Gastrocnemius medialis (tissue), 4 donors: ENCODE results near the gene TTR. TPM values are rescaled to one million over a fixed set of nuclear protein-coding genes. Genes with fewer than 3 reads are reported as not detected.

Source experiments
- ATAC-seq, 2 donors: fragments of 150-250 bp; one replicate each; pipeline ENCODE4 v1.9.1; 2016
- DNase-seq, 2 donors: peaks; one replicate each; pipeline ENCODE4 v3.0.0-alpha.2; 2019
- H3K27ac ChIP-seq, 4 donors: fragments of 200-600 bp; sonication (generic); 1 replicate in 1 of 4; 2 replicates in 3 of 4; pipeline ENCODE4 v1.5.1; 2016 to 2018; ENCODE audit warnings: mild to moderate bottlenecking in 2 of 4, moderate library complexity in 1 of 4
- H3K27me3 ChIP-seq, 3 donors: fragments of 200-600 bp; sonication (generic) in 2 of 3; 1 replicate in 1 of 3; 2 replicates in 2 of 3; pipeline versions ENCODE4 v1.5.1 to v1.6.0; 2016 to 2019; ENCODE audit warnings: mild to moderate bottlenecking in 1 of 3, moderate library complexity in 1 of 3
- H3K36me3 ChIP-seq, 2 donors: fragments of 200-600 bp; sonication (generic) in 1 of 2; one replicate each; pipeline ENCODE4 v1.5.1; 2017 to 2018
- H3K4me1 ChIP-seq, 2 donors: fragments of 200-600 bp; sonication (generic) in 1 of 2; one replicate each; pipeline ENCODE4 v1.5.1; 2016 to 2017; ENCODE audit warnings: mild to moderate bottlenecking in 2 of 2
- H3K4me3 ChIP-seq, 4 donors: fragments of 200-600 bp; sonication (generic) in 3 of 4; 1 replicate in 1 of 4; 2 replicates in 3 of 4; pipeline ENCODE4 v1.5.1; 2016 to 2019; ENCODE audit warnings: mild to moderate bottlenecking in 2 of 4
- H3K9me3 ChIP-seq, 3 donors: fragments of 200-600 bp; sonication (generic) in 2 of 3; 1 replicate in 1 of 3; 2 replicates in 2 of 3; pipeline ENCODE4 v1.5.1; 2016 to 2019
- POLR2A ChIP-seq, 2 donors: fragments of 450-650 bp; IDR thresholded peaks; one replicate each; pipeline ENCODE4 v1.6.1; 2017; ENCODE audit warnings: antibody characterized with exemption in 2 of 2, mild to moderate bottlenecking in 2 of 2, moderate library complexity in 2 of 2
- in situ Hi-C, 4 donors: fragments of 200-750 bp; cut with MboI; loops; one replicate each; pipeline versions ENCODE4 v1.15.0 to v1.8.0; 2017; ENCODE audit warnings: low sequenced_read_pairs in 4 of 4
- intact Hi-C: fragments of 100-400 bp; cut with DNase I; formaldehyde crosslinking; loops from one replicate; pipeline ENCODE4 v1.15.1; 2023; ENCODE audit warnings: low total_unique reads
- total RNA-seq, 4 donors: library from RNA; depleted of rRNA; stranded (reverse); fragments of >200 nt; gene quantifications; one replicate each; pipeline versions ENCODE4 v1.1.0 to v1.2.3, GENCODE V29; 2016
- TF ChIP-seq, protein P1 (sequence below), 5 experiments: fragments of 450-650 bp in 3 of 5; fragments of 200-600 bp in 2 of 5; sonication (generic) in 2 of 5; IDR thresholded peaks in 4 of 5; conservative IDR thresholded peaks in 1 of 5; 1 replicate in 4 of 5; 2 replicates in 1 of 5; pipeline ENCODE4 v1.5.1; 2016 to 2019; ENCODE audit warnings: antibody characterized with exemption in 5 of 5, mild to moderate bottlenecking in 3 of 5, moderate library complexity in 3 of 5

The TTR gene
- total RNA-seq, 4 donors from 2014 or later: 1.4 to 4.4 TPM; not detected in 2

DNA sequence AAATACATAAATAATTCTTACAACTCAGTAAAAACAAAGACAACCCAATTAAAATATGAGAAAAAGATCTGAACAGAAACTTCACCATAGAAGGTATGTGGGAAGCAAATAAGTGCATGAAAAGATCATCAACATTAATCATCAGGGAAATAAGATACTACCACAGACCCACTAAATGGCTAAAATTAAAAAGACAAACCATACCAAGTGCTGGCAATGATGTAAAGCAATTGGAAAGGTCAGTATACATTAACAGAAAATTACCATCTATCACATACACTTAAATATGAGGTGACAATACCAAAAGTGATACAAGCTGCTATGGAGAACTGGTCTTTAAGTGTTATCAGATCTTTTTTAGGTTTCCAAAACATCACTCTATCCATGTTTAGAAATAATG, 44.7 kb downstream of the TTR start:
- no peak for TF ChIP-seq POLR2A (IDR thresholded peaks at IDR 0.05)
- TF ChIP-seq, protein P1, sequence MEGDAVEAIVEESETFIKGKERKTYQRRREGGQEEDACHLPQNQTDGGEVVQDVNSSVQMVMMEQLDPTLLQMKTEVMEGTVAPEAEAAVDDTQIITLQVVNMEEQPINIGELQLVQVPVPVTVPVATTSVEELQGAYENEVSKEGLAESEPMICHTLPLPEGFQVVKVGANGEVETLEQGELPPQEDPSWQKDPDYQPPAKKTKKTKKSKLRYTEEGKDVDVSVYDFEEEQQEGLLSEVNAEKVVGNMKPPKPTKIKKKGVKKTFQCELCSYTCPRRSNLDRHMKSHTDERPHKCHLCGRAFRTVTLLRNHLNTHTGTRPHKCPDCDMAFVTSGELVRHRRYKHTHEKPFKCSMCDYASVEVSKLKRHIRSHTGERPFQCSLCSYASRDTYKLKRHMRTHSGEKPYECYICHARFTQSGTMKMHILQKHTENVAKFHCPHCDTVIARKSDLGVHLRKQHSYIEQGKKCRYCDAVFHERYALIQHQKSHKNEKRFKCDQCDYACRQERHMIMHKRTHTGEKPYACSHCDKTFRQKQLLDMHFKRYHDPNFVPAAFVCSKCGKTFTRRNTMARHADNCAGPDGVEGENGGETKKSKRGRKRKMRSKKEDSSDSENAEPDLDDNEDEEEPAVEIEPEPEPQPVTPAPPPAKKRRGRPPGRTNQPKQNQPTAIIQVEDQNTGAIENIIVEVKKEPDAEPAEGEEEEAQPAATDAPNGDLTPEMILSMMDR (IDR thresholded peaks at IDR 0.05 in 4 of 5, conservative IDR thresholded peaks at IDR 0.05 in 1 of 5): no peak
- no peaks in the 10 kb centered on the region for H3K4me1 ChIP-seq
- H3K27me3 ChIP-seq: no peaks in the 10 kb centered on the region
- ATAC-seq: no peak
- no peak overlapping the region for H3K4me3 ChIP-seq
- no peaks in the 10 kb centered on the region for H3K9me3 ChIP-seq
- no peak overlapping the region for H3K27ac ChIP-seq
- intact Hi-C loops (no loop called here), in situ Hi-C loops (no loop called here)
- DNase-seq: no peak
- H3K36me3 ChIP-seq: peaks cover 0 to 9% of the 10 kb centered on the region in 2 donors

DNA sequence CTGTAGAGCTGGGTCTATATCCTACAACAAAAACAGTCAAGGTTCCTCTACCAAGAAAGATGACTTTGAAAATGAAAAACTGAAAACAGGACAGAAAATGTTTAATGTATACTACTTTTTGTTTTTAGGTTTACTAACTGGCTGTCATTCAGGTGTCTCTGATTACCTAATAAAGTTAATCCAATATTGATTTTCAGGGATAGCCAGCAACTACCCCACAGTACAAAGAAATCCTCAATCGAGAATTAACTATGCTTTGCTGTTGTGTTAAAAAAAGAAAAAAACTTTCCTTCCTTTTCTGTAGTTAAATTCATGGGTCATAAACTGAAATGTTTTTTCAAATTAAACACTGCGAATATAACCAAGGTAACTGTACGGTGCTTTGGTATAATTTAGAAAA, 45.8 kb downstream of the TTR start:
- TF ChIP-seq, protein P1 (IDR thresholded peaks at IDR 0.05 in 4 of 5, conservative IDR thresholded peaks at IDR 0.05 in 1 of 5): no peak
- TF ChIP-seq POLR2A (IDR thresholded peaks at IDR 0.05): no peak
- DNase-seq (no peak), ATAC-seq (no peak)
- in situ Hi-C loops (no loop called here), intact Hi-C loops (no loop called here)
- no peaks in the 10 kb centered on the region for H3K27me3 ChIP-seq
- H3K4me1 ChIP-seq: no peaks in the 10 kb centered on the region
- H3K4me3 ChIP-seq: no peak overlapping the region
- no peaks in the 10 kb centered on the region for H3K9me3 ChIP-seq
- peaks cover 0 to 9% of the 10 kb centered on the region in 2 donors for H3K36me3 ChIP-seq
- H3K27ac ChIP-seq: no peak overlapping the region

DNA sequence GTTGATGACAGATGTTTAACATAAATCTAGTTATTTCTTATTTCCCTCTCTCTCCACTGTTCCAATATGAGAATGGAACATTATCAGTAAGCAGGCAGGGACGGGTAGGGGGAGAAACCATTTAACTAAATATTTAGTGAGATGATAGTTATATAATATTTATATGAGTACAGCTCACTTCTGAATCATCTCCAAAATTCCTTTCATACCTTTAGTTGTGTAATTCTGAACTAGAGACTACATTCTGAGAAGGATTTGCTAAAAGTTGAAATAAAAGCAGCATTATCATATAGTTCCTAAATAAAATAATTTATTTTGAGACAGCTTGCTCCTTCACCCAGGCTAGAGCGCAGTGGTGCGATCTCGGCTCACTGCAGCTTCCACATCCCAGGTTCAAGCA, 51.3 kb downstream of the TTR start:
- Histone ChIP-seq H3K4me3 (no peak overlapping the region), H3K27me3 (no peaks in the 10 kb centered on the region), H3K27ac (no peak overlapping the region), H3K9me3 (no peaks in the 10 kb centered on the region), H3K36me3 (no peaks in the 10 kb centered on the region), H3K4me1 (peaks cover 0 to 4% of the 10 kb centered on the region in 2 donors)
- ATAC-seq: no peak
- intact Hi-C loops (no loop called here), in situ Hi-C loops (no loop called here)
- no peak for DNase-seq
- TF ChIP-seq, protein P1 (IDR thresholded peaks at IDR 0.05 in 4 of 5, conservative IDR thresholded peaks at IDR 0.05 in 1 of 5): no peak
- TF ChIP-seq POLR2A (IDR thresholded peaks at IDR 0.05): no peak

DNA sequence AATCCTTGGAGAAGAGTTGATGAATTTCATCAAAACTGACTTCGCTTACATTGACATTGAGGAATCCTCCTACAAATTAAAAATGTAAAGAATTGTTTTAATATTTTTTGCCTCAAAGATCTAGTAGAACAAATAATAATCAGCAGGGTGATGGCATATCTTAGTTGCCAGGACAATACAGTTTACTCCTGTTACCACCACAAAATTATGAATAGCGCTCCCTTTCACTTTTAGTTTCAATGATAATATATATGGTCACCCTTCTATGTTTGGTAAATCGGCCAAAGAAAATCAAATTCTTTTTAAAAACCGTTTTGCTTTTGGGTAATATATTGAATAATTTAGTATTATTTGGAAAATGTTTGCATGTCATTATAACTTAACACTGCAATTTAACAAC, 53.7 kb downstream of the TTR start:
- intact Hi-C loops (no loop called here), in situ Hi-C loops (no loop called here)
- ATAC-seq (no peak), DNase-seq (no peak)
- H3K27ac ChIP-seq: no peak overlapping the region
- H3K36me3 ChIP-seq: no peaks in the 10 kb centered on the region
- no peaks in the 10 kb centered on the region for H3K9me3 ChIP-seq
- H3K4me3 ChIP-seq: no peak overlapping the region
- TF ChIP-seq POLR2A (IDR thresholded peaks at IDR 0.05): no peak
- TF ChIP-seq, protein P1 (IDR thresholded peaks at IDR 0.05 in 4 of 5, conservative IDR thresholded peaks at IDR 0.05 in 1 of 5): no peak
- H3K4me1 ChIP-seq: peaks cover 0 to 4% of the 10 kb centered on the region in 2 donors
- H3K27me3 ChIP-seq: no peaks in the 10 kb centered on the region
